GM12878 (cell line): ENCODE data around the gene MYT1. TPM values are rescaled to one million over a fixed set of nuclear protein-coding genes. Genes with fewer than 3 reads are reported as not detected.
A peak's percentile ranks its signal among the peaks of the same experiment; 100 is the strongest.

ENCODE experiments used
- ATAC-seq: fragments of 200-7000 bp; cut with Tn5 transposase; 3 replicates; pipeline ENCODE4 v1.9.1; 2020; ENCODE audit warnings: mild to moderate bottlenecking, moderate library complexity
- BruUV-seq: library from RNA; stranded (reverse); fragments of 400-500 nt; replicated peaks from 2 replicates; lab custom pipeline; 2021; lab: Mats Ljungman, UMichigan
- CTCF ChIA-PET: fragments of 300-600 bp; sonication (Branson Sonifier 250); formaldehyde crosslinking; extraction: SDS; loops from one replicate; lab custom pipeline; 2021; ENCODE audit warnings: inconsistent platforms; lab: Yijun Ruan, JAX
- POLR2A ChIA-PET: fragments of 350-600 bp; formaldehyde crosslinking; extraction: SDS; loops from one replicate; lab custom pipeline; 2021; ENCODE audit warnings: inconsistent platforms; lab: Charles Lee
- RAD21 ChIA-PET: fragments of 300-600 bp; sonication (Branson Sonifier 250); formaldehyde crosslinking; loops from one replicate; lab custom pipeline; 2023; ENCODE audit warnings: antibody characterized with exemption; ENCODE audit not compliant: unreplicated experiment; lab: Charles Lee
- SMC1A ChIA-PET: fragments of 300-600 bp; sonication (Branson Sonifier 250); formaldehyde crosslinking; loops from one replicate; lab custom pipeline; 2023; ENCODE audit not compliant: unreplicated experiment, uncharacterized antibody; lab: Charles Lee
- DNase-seq: peaks from one replicate; pipeline ENCODE4 v3.0.0-alpha.2; 2011; ENCODE audit warnings: low read depth, low spot score
- FAIRE-seq: peaks from 3 replicates; lab custom pipeline; 2011; peaks lifted over from hg19 to GRCh38; lab: Jason Lieb, UNC
- H2AFZ ChIP-seq: 2 replicates; pipeline ENCODE4 v1.6.0; 2011; ENCODE audit warnings: low read depth, low read length, control low read depth; ENCODE audit not compliant: control insufficient read depth
- H3K27ac ChIP-seq: 2 replicates; pipeline ENCODE4 v1.5.1; 2011; ENCODE audit warnings: control low read depth; ENCODE audit not compliant: control insufficient read depth, insufficient read depth
- H3K27me3 ChIP-seq, 2 experiments: replicated peaks in 1 of 2; 2 replicates each; pipeline versions ENCODE4 v1.6.0 to v1.6.1; 2011; ENCODE audit warnings: low read length in 1 of 2; ENCODE audit not compliant: control insufficient read depth in 2 of 2, insufficient read depth in 2 of 2
- H3K36me3 ChIP-seq, 2 experiments: 2 replicates each; pipeline ENCODE4 v1.5.1; 2011; ENCODE audit warnings: low read length in 1 of 2; ENCODE audit not compliant: control insufficient read depth in 2 of 2, insufficient read depth in 2 of 2
- H3K4me1 ChIP-seq: 2 replicates; pipeline ENCODE4 v1.6.1; 2011; ENCODE audit warnings: mild to moderate bottlenecking, low read length, moderate library complexity, mixed read lengths; ENCODE audit not compliant: control insufficient read depth, insufficient read depth
- H3K4me2 ChIP-seq: 2 replicates; pipeline ENCODE4 v1.6.0; 2011; ENCODE audit warnings: control low read depth; ENCODE audit not compliant: control insufficient read depth, insufficient read depth
- H3K4me3 ChIP-seq: fragments of 200-600 bp; sonication (generic); 2 replicates; pipeline ENCODE4 v1.5.1; 2016
- H3K79me2 ChIP-seq: 2 replicates; pipeline ENCODE4 v1.6.0; 2011; ENCODE audit warnings: low read length; ENCODE audit not compliant: control insufficient read depth, insufficient read depth
- H3K9ac ChIP-seq: 2 replicates; pipeline ENCODE4 v1.8.0; 2011; ENCODE audit warnings: low read length, control low read depth, mixed read lengths; ENCODE audit not compliant: control insufficient read depth, insufficient read depth
- H3K9me3 ChIP-seq: replicated peaks from 3 replicates; pipeline ENCODE4 v1.5.1; 2011; ENCODE audit warnings: mild to moderate bottlenecking, low read length; ENCODE audit not compliant: control insufficient read depth, insufficient read depth
- H4K20me1 ChIP-seq: 2 replicates; pipeline ENCODE4 v1.6.0; 2011; ENCODE audit not compliant: control insufficient read depth, insufficient read depth
- BHLHE40 ChIP-seq, 2 experiments: fragments of 450-650 bp in 1 of 2; IDR thresholded peaks; 2 replicates each; pipeline ENCODE4 v1.6.1; 2011 to 2017; ENCODE audit warnings: low read depth in 2 of 2, borderline replicate concordance in 1 of 2, improper control_type of control experiment in 1 of 2, low read length in 1 of 2, mild to moderate bottlenecking in 1 of 2
- BMI1 ChIP-seq: fragments of 450-650 bp; IDR thresholded peaks from 2 replicates; pipeline ENCODE4 v1.6.1; 2016; ENCODE audit warnings: mild to moderate bottlenecking, moderate library complexity, borderline replicate concordance
- RELB ChIP-seq: fragments of 450-650 bp; IDR thresholded peaks from 2 replicates; pipeline ENCODE4 v1.6.1; 2017; ENCODE audit warnings: low read depth, mild to moderate bottlenecking, moderate library complexity
- ZSCAN29 ChIP-seq: fragments of 450-650 bp; IDR thresholded peaks from 2 replicates; pipeline ENCODE4 v1.6.1; 2017; ENCODE audit warnings: mild to moderate bottlenecking, moderate library complexity
- WGBS: methylation state at CpG from one replicate; pipeline ENCODE4 v1.1.6; 2016; ENCODE audit warnings: low lambda C conversion rate; ENCODE audit not compliant: insufficient replicate concordance, insufficient coverage; ENCODE audit errors: missing lambda C conversion rate; 5-methylcytosine and 5-hydroxymethylcytosine counted together
- in situ Hi-C: fragments of 300-500 bp; cut with MboI; formaldehyde crosslinking; loops from 9 replicates; pipeline ENCODE4 v1.14.3; 2018; ENCODE audit warnings: mixed read lengths
- intact Hi-C: fragments of 100-400 bp; cut with micrococcal nuclease; formaldehyde crosslinking; loops from one replicate; pipeline ENCODE4 v1.14.2; 2022; ENCODE audit not compliant: unreplicated experiment
- polyA plus RNA-seq, 11 experiments: library from polyadenylated mRNA; depleted of rRNA in 4 of 11; unstranded in 6 of 11; stranded (reverse) in 5 of 11; fragments of >200 nt; fragmentation: Nextera tagmentation in 4 of 11; fragmentation: Illumina TruSeq in 1 of 11; extraction: Ambion mirVana in 4 of 11; extraction: Trizol in 1 of 11; gene quantifications; 1 replicate in 1 of 11; 2 replicates in 10 of 11; pipeline versions ENCODE4 v1.2.1 to v1.2.3, GENCODE V29; 2011 to 2016; ENCODE audit warnings: inconsistent platforms in 2 of 11, missing spikeins in 2 of 11, low read depth in 1 of 11
- total RNA-seq, 4 experiments: library from RNA; depleted of rRNA in 3 of 4; stranded (reverse); fragments of >200 nt in 3 of 4; fragmentation: Illumina TruSeq in 1 of 4; extraction: Trizol in 1 of 4; gene quantifications; 2 replicates each; pipeline versions ENCODE4 v1.2.1 to v1.2.3, GENCODE V29; 2013 to 2021
- TF ChIP-seq, protein P1 (sequence below): fragments of 450-650 bp; IDR thresholded peaks from 2 replicates; pipeline ENCODE4 v1.6.1; 2016; ENCODE audit warnings: mild to moderate bottlenecking, moderate library complexity, borderline replicate concordance
- TF ChIP-seq, protein P2 (sequence below): fragments of 450-650 bp; IDR thresholded peaks from 2 replicates; pipeline ENCODE4 v1.6.1; 2017; ENCODE audit warnings: borderline replicate concordance

Gene MYT1
- total and polyA plus RNA-seq, 10 of the 15 experiments (the other 5 are each of a cell fraction or from before 2014, with no cell fraction given), result 0.01 to 0.10 TPM; not detected in 8

- SMC1A ChIA-PET, result interaction anchor here (0.8 kb wide), 1 partner anchor 134 kb away, joined by 3 read pairs; no protein-coding TSS in a partner anchor
- Histone ChIP-seq H3K4me1 (no peaks in the 10 kb centered on the region), H3K27me3 (peaks cover 0 to 2% of the 10 kb centered on the region in 2 experiments; a peak in 2 of 4 replicates), H3K4me3 (no peak overlapping the region), H2AFZ (no peak overlapping the region), H3K27ac (no peak overlapping the region), H4K20me1 (no peaks in the 10 kb centered on the region), H3K4me2 (no peak overlapping the region), H3K79me2 (no peaks in the 10 kb centered on the region), H3K9ac (no peak overlapping the region), H3K9me3 (no peaks in the 10 kb centered on the region; the same call in 1 of the 3 replicates), H3K36me3 (no peaks in the 10 kb centered on the region)
- TF ChIP-seq ZSCAN29 (no peak), BMI1 (no peak), RELB (no peak), BHLHE40 (IDR thresholded peaks at IDR 0.05; ENCODE audit: borderline replicate concordance in 1 of 2, low read depth in 2 of 2, low read length in 1 of 2) (peak in 1 of 2 experiments; percentile 54; a peak in 2 of 4 replicates)
- TF ChIP-seq, protein P1, sequence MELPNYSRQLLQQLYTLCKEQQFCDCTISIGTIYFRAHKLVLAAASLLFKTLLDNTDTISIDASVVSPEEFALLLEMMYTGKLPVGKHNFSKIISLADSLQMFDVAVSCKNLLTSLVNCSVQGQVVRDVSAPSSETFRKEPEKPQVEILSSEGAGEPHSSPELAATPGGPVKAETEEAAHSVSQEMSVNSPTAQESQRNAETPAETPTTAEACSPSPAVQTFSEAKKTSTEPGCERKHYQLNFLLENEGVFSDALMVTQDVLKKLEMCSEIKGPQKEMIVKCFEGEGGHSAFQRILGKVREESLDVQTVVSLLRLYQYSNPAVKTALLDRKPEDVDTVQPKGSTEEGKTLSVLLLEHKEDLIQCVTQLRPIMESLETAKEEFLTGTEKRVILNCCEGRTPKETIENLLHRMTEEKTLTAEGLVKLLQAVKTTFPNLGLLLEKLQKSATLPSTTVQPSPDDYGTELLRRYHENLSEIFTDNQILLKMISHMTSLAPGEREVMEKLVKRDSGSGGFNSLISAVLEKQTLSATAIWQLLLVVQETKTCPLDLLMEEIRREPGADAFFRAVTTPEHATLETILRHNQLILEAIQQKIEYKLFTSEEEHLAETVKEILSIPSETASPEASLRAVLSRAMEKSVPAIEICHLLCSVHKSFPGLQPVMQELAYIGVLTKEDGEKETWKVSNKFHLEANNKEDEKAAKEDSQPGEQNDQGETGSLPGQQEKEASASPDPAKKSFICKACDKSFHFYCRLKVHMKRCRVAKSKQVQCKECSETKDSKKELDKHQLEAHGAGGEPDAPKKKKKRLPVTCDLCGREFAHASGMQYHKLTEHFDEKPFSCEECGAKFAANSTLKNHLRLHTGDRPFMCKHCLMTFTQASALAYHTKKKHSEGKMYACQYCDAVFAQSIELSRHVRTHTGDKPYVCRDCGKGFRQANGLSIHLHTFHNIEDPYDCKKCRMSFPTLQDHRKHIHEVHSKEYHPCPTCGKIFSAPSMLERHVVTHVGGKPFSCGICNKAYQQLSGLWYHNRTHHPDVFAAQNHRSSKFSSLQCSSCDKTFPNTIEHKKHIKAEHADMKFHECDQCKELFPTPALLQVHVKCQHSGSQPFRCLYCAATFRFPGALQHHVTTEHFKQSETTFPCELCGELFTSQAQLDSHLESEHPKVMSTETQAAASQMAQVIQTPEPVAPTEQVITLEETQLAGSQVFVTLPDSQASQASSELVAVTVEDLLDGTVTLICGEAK, result no peak
- TF ChIP-seq, protein P2, sequence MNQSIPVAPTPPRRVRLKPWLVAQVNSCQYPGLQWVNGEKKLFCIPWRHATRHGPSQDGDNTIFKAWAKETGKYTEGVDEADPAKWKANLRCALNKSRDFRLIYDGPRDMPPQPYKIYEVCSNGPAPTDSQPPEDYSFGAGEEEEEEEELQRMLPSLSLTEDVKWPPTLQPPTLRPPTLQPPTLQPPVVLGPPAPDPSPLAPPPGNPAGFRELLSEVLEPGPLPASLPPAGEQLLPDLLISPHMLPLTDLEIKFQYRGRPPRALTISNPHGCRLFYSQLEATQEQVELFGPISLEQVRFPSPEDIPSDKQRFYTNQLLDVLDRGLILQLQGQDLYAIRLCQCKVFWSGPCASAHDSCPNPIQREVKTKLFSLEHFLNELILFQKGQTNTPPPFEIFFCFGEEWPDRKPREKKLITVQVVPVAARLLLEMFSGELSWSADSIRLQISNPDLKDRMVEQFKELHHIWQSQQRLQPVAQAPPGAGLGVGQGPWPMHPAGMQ, result no peak
- POLR2A ChIA-PET, result no interaction called here
- RAD21 ChIA-PET, result no interaction called here
- CTCF ChIA-PET, result no interaction called here
- in situ Hi-C loops, result no loop called here
- FAIRE-seq (no peak), ATAC-seq (no peak), DNase-seq (no peak)
- WGBS, result 31% methylated on average over 12 of the region's 12 CpGs
- intact Hi-C loops, result no loop called here
- BruUV-seq, result no TSS peak
Measured at GRCh38 chr20:64184795-64185194, 20.5 kb downstream of the MYT1 start.
